Calu3 (cell line): ENCODE data around the gene CAMK1D. TPM values are rescaled to one million over a fixed set of nuclear protein-coding genes. Genes with fewer than 3 reads are reported as not detected.
"Not testable (repeated sequence)": the region's sequence is repeated elsewhere in the genome, so short reads cannot be mapped to it uniquely, and the experiment has no call there.

Source experiments
- BruUV-seq: library from RNA; stranded (reverse); fragments of 400-500 nt; replicated peaks from 2 replicates; lab custom pipeline; 2021; lab: Mats Ljungman, UMichigan
- CTCF ChIA-PET: fragments of 300-600 bp; sonication (Branson Sonifier 250); formaldehyde crosslinking; loops from one replicate; lab custom pipeline; 2022; ENCODE audit warnings: antibody characterized with exemption; lab: Charles Lee
- DNase-seq: peaks from one replicate; pipeline ENCODE4 v3.0.0; 2022
- H3K27ac Mint-ChIP-seq: one replicate; pipeline ENCODE4 v1.8.0; 2022; ENCODE audit warnings: mixed read lengths; ENCODE audit not compliant: unreplicated experiment
- H3K27me3 Mint-ChIP-seq: one replicate; pipeline ENCODE4 v1.8.0; 2022; ENCODE audit warnings: mixed read lengths; ENCODE audit not compliant: unreplicated experiment
- H3K36me3 Mint-ChIP-seq: one replicate; pipeline ENCODE4 v1.8.0; 2022; ENCODE audit warnings: mild to moderate bottlenecking, moderate library complexity, mixed read lengths; ENCODE audit not compliant: insufficient read depth, unreplicated experiment
- H3K4me1 Mint-ChIP-seq: one replicate; pipeline ENCODE4 v1.8.0; 2022; ENCODE audit warnings: mild to moderate bottlenecking, low read depth, mixed read lengths; ENCODE audit not compliant: unreplicated experiment
- H3K4me3 Mint-ChIP-seq: one replicate; pipeline ENCODE4 v1.8.0; 2022; ENCODE audit warnings: mild to moderate bottlenecking, low read depth, moderate library complexity, mixed read lengths; ENCODE audit not compliant: unreplicated experiment
- H3K9me3 Mint-ChIP-seq: one replicate; pipeline ENCODE4 v1.8.0; 2022; ENCODE audit warnings: low read depth, mixed read lengths; ENCODE audit not compliant: unreplicated experiment
- CTCF ChIP-seq: fragments of 200-600 bp; IDR thresholded peaks from one replicate; pipeline ENCODE4 v1.8.0; 2022; ENCODE audit warnings: antibody characterized with exemption; ENCODE audit not compliant: unreplicated experiment
- intact Hi-C: fragments of 100-400 bp; cut with micrococcal nuclease; formaldehyde crosslinking; loops from one replicate; pipeline ENCODE4 v1.10.0; 2022; ENCODE audit not compliant: unreplicated experiment
- total RNA-seq: library from RNA; stranded (reverse); gene quantifications from 2 replicates; pipeline ENCODE4 v1.2.3, GENCODE V29; 2022

The CAMK1D gene
- total RNA-seq, 1 experiment from 2014 or later, result 2.6 TPM

- H3K27ac Mint-ChIP-seq, result no peak overlapping the region
- H3K36me3 Mint-ChIP-seq, result no peaks in the 10 kb centered on the region
- DNase-seq, result no peak
- no TSS peak for BruUV-seq
- H3K4me3 Mint-ChIP-seq, result no peak overlapping the region
- CTCF ChIA-PET, result interaction anchor here (0.6 kb wide), 1 partner anchor 75 kb away, joined by 5 read pairs; no protein-coding TSS in a partner anchor
- intact Hi-C loops, result loop anchor here (10.0 kb wide), 1 partner anchor 297 kb away; no protein-coding TSS in a partner anchor
- H3K27me3 Mint-ChIP-seq, result peaks cover 79% of the 10 kb centered on the region
- no peaks in the 10 kb centered on the region for H3K9me3 Mint-ChIP-seq
- H3K4me1 Mint-ChIP-seq, result no peaks in the 10 kb centered on the region
- TF ChIP-seq CTCF, result no peak
Measured at GRCh38 chr10:12357525-12358151, 8.3 kb downstream of the CAMK1D start.

- H3K4me1 Mint-ChIP-seq, result no peaks in the 10 kb centered on the region
- no TSS peak for BruUV-seq
- H3K27ac Mint-ChIP-seq, result no peak overlapping the region
- intact Hi-C loops, result loop anchor here (10.0 kb wide), 1 partner anchor 296 kb away; no protein-coding TSS in a partner anchor
- no peak for TF ChIP-seq CTCF
- H3K9me3 Mint-ChIP-seq, result no peaks in the 10 kb centered on the region
- H3K36me3 Mint-ChIP-seq, result no peaks in the 10 kb centered on the region
- DNase-seq, result no peak
- peaks cover 66% of the 10 kb centered on the region for H3K27me3 Mint-ChIP-seq
- CTCF ChIA-PET, result interaction anchor here (1.8 kb wide), 1 partner anchor 10 kb away, joined by 3 read pairs; no protein-coding TSS in a partner anchor
- no peak overlapping the region for H3K4me3 Mint-ChIP-seq
Measured at GRCh38 chr10:12358863-12359564, 9.7 kb downstream of the CAMK1D start.

GRCh38 chr10:12360461-12360860 lies 11.1 kb downstream of the CAMK1D start:
- Mint-ChIP-seq H3K27me3 (peaks cover 52% of the 10 kb centered on the region), H3K36me3 (no peaks in the 10 kb centered on the region), H3K27ac (no peak overlapping the region), H3K9me3 (no peaks in the 10 kb centered on the region), H3K4me1 (no peaks in the 10 kb centered on the region), H3K4me3 (no peak overlapping the region)
- DNase-seq, result no peak
- CTCF ChIA-PET, result interaction anchor here (1.8 kb wide), 1 partner anchor 12 kb away, joined by 3 read pairs; no protein-coding TSS in a partner anchor
- intact Hi-C loops, result no loop called here
- TF ChIP-seq CTCF, result no peak
- BruUV-seq, result no TSS peak

GRCh38 chr10:12361115-12361514 lies 11.8 kb downstream of the CAMK1D start:
- H3K27ac Mint-ChIP-seq, intact Hi-C loops, H3K4me3 Mint-ChIP-seq, DNase-seq, H3K4me1 Mint-ChIP-seq, CTCF ChIA-PET, BruUV-seq, H3K36me3 Mint-ChIP-seq, H3K9me3 Mint-ChIP-seq: not testable (repeated sequence)
- peaks cover 45% of the 10 kb centered on the region for H3K27me3 Mint-ChIP-seq
